Esophagus mucosa (tissue), 1 donor: ENCODE measurements around the gene TIMM23B. TPM values are rescaled to one million over a fixed set of nuclear protein-coding genes. Genes with fewer than 3 reads are reported as not detected.
"Not testable (repeated sequence)": the region's sequence is repeated elsewhere in the genome, so short reads cannot be mapped to it uniquely, and the experiment has no call there.

Experiments
- ATAC-seq: fragments of 200-7000 bp; cut with Tn5 transposase; one replicate; pipeline ENCODE4 v1.9.1; 2020
- total RNA-seq: library from RNA; stranded (reverse); gene quantifications from one replicate; pipeline ENCODE4 v1.2.4, GENCODE V29; 2023
- donor health status: DM: yes; HTN: yes; CAD: no.

The TIMM23B gene
- total RNA-seq, 1 donor from 2014 or later: 8.2 TPM

DNA sequence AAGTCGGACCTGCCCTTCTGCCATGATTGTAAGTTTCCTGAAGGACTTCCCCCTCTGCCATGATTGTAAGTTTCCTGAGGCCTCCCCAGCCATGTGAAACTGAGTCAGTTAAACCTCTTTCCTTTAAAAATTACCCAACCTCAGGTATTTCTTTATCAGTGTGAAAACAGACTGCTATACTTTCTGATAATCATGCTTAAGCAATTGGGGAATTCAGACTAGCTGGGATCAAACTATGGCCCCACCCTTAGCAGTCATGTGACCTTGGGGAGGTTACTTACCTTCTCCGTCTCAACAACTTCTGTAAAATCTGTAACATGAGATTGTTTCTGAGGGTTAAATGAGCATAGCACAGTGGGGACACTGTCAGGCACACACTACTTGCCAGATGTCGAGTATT, 45.4 kb downstream of the TIMM23B start:
- not testable (repeated sequence) for ATAC-seq

DNA sequence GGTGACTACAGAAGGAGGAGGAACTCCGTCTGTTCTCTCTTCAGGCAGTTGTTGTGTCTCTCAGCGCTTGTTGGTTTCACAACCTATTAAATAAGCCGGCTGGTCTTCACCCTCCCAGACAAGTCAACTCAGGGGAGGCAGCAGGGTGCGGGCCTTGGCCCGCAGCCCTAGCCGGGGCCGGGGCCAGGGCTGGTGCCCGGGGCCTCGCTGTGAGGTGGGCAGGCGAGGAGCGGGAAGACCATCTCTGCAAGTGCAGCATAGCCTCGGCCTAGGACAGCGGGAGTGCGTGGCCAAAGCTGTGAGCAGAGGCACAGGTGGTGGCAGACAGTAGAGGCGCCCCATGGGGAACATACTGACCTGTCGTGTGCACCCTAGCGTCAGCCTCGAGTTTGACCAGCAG, 46.5 kb downstream of the TIMM23B start, which contains the start of gene AGAP6:
TSS of gene AGAP6 (plus strand) at position 31 of the 400 bp plus-strand sequence. CDS start at position 341, 310 bp downstream.
- not testable (repeated sequence) for ATAC-seq

DNA sequence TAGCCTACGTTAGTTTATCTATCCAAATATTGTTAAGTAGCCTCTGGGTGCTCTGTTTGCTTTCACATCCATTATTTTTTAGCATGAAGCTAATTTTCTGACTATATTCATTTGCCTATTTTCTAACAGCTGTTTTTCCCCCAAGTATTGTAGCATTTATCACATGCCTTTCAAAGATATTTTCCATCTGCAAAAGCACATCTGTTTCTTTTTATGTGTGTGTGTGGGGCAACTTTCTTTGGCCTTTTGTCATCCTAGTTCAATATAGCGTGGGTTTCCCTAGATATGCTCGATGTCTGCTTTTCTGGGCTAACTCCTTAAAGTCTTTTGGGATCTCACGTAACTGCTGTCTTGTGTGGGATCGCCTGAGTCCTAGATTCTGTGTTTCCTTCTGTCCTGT, 53.5 kb downstream of the TIMM23B start:
- not testable (repeated sequence) for ATAC-seq

DNA sequence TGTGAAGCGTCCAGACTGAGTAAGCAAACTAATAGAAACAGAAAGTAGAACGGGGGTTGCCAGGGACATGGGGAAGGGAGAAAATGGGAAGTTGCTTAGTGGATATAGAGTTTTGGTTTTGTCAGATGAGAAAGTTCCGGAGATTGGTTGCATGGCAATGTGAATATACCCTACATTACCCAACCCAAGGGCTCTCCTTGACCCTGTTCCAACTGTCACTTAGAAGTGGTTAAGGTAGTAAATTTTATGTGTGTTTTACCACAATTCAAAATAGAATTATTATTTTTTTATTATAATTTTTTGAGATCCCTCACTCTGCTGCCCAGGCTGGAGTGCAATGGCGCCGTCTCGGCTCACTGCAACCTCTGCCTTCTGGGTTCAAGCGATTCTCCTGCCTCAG, 72.2 kb downstream of the TIMM23B start:
- not testable (repeated sequence) for ATAC-seq

DNA sequence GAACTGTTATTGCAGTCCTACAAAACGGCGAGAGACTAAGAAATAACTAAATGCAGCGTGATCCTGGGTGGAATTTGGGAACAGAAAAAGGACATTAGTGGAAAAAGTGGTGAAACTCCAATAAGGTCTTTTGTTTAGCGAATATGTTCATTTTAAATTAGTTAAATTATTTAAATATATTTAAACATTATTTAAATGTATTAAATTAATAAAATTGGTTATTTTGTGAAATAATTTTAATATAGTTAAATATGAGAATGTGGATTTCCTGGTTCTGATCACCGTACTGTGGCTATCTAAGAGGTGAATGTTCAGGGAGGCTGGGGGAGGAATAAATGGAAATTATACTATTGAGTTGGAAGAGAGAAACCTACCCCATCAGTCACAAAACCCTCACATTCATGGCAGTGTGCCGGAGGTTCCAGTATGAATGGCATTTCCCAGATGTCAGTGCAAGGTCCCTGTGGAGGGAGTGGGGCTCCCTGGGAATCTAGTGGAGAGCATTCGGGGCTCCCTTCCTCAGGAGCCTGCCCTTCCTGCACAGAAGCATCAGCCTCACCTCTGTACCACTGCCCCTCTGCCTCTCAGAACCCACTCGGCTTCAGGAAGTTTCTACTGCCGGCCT, 73.9 kb downstream of the TIMM23B start:
- not testable (repeated sequence) for ATAC-seq

DNA sequence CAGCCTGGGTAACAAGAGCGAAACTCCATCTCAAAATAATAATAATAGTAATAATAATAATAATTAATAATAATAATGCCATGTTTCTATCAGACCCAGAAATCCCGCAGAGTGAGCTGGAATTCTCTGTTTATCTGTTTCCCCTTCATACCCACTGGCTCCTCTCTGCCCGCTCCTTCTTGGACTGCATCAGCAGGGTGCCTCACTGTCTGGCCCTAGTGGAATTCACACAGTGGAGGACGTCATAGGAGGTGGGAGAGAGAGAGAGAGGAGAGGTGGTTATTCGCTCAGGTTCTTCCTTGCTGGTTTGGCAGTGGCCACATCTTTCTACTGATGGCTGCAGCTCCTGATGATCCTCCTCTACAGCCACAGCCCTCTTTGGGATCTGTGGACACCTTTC, 75.1 kb downstream of the TIMM23B start:
- not testable (repeated sequence) for ATAC-seq

DNA sequence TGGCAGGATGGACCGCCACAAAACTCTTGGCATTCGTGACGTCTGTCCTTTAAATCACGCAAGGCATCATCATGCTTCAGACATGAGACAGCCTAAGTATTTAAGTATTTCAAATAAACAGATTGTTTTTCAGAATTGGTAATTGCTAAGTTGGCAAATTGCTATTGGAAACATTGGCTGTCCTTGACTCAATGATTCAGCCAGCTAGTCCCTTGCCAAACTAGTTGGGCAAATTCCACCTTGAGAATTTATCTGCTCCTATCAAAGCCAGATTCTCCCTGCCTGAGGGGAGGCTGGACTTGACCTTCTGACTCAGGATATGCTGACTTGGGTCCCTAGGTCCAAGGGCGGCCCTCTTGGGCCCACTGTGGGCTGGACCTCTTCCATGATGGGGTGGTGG, 75.8 kb downstream of the TIMM23B start:
- not testable (repeated sequence) for ATAC-seq

DNA sequence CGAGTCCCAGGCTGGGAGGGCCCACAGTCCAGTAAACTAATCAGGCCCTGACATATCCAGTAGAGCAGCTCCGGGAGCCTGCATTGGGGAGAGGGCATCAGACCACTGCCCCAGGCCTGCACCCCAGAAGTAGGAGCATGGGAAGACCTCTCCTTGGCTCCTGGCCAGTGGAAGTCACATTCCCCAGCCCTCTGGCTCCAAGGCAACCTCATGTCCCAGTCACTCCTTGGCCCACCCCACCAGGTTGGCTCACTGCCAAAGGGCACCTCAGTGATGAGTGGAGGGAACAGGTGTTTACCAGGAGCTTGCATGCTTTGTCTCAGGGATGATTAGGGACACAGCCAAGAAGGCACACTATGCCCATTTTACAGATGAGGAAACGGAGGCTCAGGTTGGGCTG, 77.4 kb downstream of the TIMM23B start:
- ATAC-seq: not testable (repeated sequence)

DNA sequence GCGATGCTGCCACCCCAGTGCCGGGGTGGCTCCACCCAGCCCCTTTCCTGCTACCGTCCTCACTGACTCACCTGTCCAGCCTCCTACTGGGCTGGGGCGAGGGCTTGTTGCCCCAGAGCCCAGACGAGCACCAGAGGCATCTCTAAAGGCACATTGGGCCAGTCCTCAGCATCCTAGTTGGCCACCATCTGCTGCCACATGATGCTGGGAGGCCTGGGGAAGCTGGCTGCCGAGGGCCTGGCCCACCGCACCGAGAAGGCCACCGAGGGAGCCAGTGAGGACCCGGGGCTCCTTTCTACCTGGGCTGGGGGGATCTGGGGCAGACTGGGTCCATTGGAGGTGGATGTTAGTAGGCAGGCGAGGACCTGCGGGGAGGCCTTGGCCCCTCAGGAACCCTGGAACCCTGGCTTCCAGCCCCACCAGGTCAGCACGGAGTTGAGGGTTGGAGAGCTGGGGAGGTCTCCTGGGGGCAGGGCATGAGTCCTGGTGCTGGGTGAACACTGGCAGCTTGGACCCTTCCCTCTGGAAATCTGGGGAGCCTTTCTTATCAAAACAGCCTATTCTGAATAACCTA, 78.7 kb downstream of the TIMM23B start:
- not testable (repeated sequence) for ATAC-seq

DNA sequence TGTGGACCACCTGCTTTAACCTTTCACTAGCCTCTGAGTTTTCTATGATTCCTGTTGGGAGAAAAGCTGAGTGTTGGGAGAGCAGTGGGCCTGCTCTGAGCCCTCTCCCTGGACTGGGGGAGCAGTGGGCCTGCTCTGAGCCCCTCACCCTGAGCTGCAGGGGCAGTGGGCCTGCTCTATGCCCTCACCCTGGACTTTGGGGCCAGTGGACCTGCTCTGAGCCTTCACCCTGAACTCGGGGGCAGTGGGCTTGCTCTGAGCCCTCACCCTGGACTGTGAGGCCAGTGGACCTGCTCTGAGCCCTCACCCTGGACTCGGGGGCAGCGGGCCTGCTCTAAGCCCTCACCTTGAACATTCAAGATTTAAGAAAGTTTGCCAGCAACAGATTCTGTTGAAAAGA, 79.8 kb downstream of the TIMM23B start:
- no peak for ATAC-seq

Other genes starting within 250 kb of the TIMM23B start
- gene OGDHL, start 179.7 kb upstream of the TIMM23B start, total RNA-seq: 0.52 TPM
- gene PARG, start within 50 bp of the TIMM23B start, total RNA-seq: 13.5 TPM
- gene AGAP6, start 46.4 kb downstream of the TIMM23B start, total RNA-seq: 5.2 TPM
- 19.3 TPM for gene WASHC2A, start 125.9 kb downstream of the TIMM23B start, total RNA-seq